ENCODE results near the gene TSPAN17. TPM values are rescaled to one million over a fixed set of nuclear protein-coding genes. Genes with fewer than 3 reads are reported as not detected.

TSPAN17 gene
- total and polyA plus RNA-seq, 10 of the 15 experiments (the other 5 are each of a cell fraction or from before 2014, with no cell fraction given) = 0.24 to 17.1 (median 10.4) TPM

DNA sequence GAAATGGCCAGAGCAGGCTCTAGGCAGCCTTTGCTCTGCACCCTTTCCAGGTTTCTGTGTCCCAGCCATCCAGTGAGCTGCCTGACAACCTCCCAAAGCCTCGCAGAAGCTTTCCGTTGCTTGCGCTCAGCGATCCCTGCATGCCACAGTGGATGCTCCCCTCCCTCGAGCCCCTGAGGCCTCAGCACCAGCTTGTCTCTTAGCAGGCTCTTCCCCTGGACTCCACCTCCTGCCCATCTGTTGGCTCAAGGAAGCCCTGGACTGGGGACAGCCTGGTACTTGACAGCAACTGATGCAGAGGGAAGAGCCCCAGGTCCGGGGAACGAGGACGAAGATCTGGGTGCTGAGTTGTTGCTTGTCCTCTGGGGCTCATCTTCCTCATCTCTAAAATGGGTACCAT is 23.2 kb downstream of the TSPAN17 start:
- DNase-seq (ENCODE audit: low read depth, low spot score) = no peak
- TF ChIP-seq CBX5 (IDR thresholded peaks at IDR 0.05; ENCODE audit: low read depth) = no peak
- TF ChIP-seq, protein P1, sequence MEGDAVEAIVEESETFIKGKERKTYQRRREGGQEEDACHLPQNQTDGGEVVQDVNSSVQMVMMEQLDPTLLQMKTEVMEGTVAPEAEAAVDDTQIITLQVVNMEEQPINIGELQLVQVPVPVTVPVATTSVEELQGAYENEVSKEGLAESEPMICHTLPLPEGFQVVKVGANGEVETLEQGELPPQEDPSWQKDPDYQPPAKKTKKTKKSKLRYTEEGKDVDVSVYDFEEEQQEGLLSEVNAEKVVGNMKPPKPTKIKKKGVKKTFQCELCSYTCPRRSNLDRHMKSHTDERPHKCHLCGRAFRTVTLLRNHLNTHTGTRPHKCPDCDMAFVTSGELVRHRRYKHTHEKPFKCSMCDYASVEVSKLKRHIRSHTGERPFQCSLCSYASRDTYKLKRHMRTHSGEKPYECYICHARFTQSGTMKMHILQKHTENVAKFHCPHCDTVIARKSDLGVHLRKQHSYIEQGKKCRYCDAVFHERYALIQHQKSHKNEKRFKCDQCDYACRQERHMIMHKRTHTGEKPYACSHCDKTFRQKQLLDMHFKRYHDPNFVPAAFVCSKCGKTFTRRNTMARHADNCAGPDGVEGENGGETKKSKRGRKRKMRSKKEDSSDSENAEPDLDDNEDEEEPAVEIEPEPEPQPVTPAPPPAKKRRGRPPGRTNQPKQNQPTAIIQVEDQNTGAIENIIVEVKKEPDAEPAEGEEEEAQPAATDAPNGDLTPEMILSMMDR (IDR thresholded peaks at IDR 0.05 in 2 of 3, conservative IDR thresholded peaks at IDR 0.05 in 1 of 3; ENCODE audit: control insufficient read depth in 2 of 3, extremely low read depth in 1 of 3, insufficient read depth in 1 of 3, low read depth in 3 of 3, low read length in 3 of 3) = no peak
- TF ChIP-seq STAT1 (conservative IDR thresholded peaks at IDR 0.05) = no peak
- no peak for TF ChIP-seq SRF (IDR thresholded peaks at IDR 0.05; ENCODE audit: low read depth in 2 of 2, low read length in 2 of 2)
- no peak for TF ChIP-seq CREB1 (IDR thresholded peaks at IDR 0.05; ENCODE audit: low read depth)
- no peak for TF ChIP-seq KLF5 (IDR thresholded peaks at IDR 0.05; ENCODE audit: partially characterized antibody)
- ChIA-PET SMC1A (ENCODE audit: uncharacterized antibody, unreplicated experiment) (interaction anchor here (0.6 to 2.6 kb wide), 3 partner anchors 10 to 578 kb away, joined by 3 to 12 read pairs (median 4); no protein-coding TSS in a partner anchor), RAD21 (ENCODE audit: unreplicated experiment) (interaction anchor here (0.7 to 1.8 kb wide), 2 partner anchors 10 to 57 kb away, joined by 3 to 8 read pairs; no protein-coding TSS in a partner anchor), CTCF (interaction anchor here (0.6 to 3.8 kb wide), 2 partner anchors 11 to 489 kb away, joined by 3 to 21 read pairs; no protein-coding TSS in a partner anchor), POLR2A (no interaction called here)
- Histone ChIP-seq H3K4me1 (ENCODE audit: control insufficient read depth, insufficient read depth, low read length) (no peaks in the 10 kb centered on the region), H3K79me2 (ENCODE audit: control insufficient read depth, insufficient read depth, low read length) (no peaks in the 10 kb centered on the region), H3K27ac (ENCODE audit: control insufficient read depth, insufficient read depth) (no peak overlapping the region), H4K20me1 (ENCODE audit: control insufficient read depth, insufficient read depth) (no peaks in the 10 kb centered on the region), H3K36me3 (ENCODE audit: control insufficient read depth in 2 of 2, insufficient read depth in 2 of 2, low read length in 1 of 2) (no peaks in the 10 kb centered on the region), H3K4me2 (ENCODE audit: control insufficient read depth, insufficient read depth) (no peak overlapping the region), H3K9ac (ENCODE audit: control insufficient read depth, insufficient read depth, low read length) (no peak overlapping the region), H3K9me3 (replicated peaks; ENCODE audit: control insufficient read depth, insufficient read depth, low read length) (no peaks in the 10 kb centered on the region), H3K27me3 (replicated peaks in 1 of 2; ENCODE audit: control insufficient read depth in 2 of 2, insufficient read depth in 2 of 2, low read length in 1 of 2) (no peaks in the 10 kb centered on the region; a peak in 1 of 4 replicates), H2AFZ (ENCODE audit: control insufficient read depth, low read depth, low read length) (no peak overlapping the region), H3K4me3 (no peak overlapping the region)
- intact Hi-C loops (cut with micrococcal nuclease; ENCODE audit: unreplicated experiment) (no loop called here), in situ Hi-C loops (cut with MboI) (no loop called here)
- no TSS peak for BruUV-seq (replicated peaks)
- 49% methylated on average over 6 of the region's 8 CpGs for WGBS (ENCODE audit: insufficient coverage, insufficient replicate concordance, low lambda C conversion rate, missing lambda C conversion rate)
- no peak for FAIRE-seq
- no peak for ATAC-seq
